Right atrium auricular region (tissue), 2 donors: Measurements from ENCODE around the gene LDAF1. TPM values are rescaled to one million over a fixed set of nuclear protein-coding genes. Genes with fewer than 3 reads are reported as not detected.

Experiments
- DNase-seq: peaks from one replicate; pipeline ENCODE4 v3.0.0-alpha.2; 2019; ENCODE audit warnings: low spot score
- H3K27ac ChIP-seq, 2 donors: fragments of 200-600 bp; sonication (generic); 1 replicate in 1 of 2; 2 replicates in 1 of 2; pipeline ENCODE4 v1.5.1; 2016 to 2019
- H3K27me3 ChIP-seq, 2 donors: fragments of 200-600 bp; sonication (generic); one replicate each; pipeline versions ENCODE4 v1.5.1 to v1.6.0; 2017 to 2019
- H3K36me3 ChIP-seq: fragments of 200-600 bp; sonication (generic); one replicate; pipeline ENCODE4 v1.5.1; 2016
- H3K4me1 ChIP-seq, 2 donors: fragments of 200-600 bp; sonication (generic); one replicate each; pipeline versions ENCODE4 v1.5.1 to v1.6.0; 2017 to 2019
- H3K4me3 ChIP-seq, 2 donors: fragments of 200-600 bp; sonication (generic); 1 replicate in 1 of 2; 2 replicates in 1 of 2; pipeline ENCODE4 v1.5.1; 2017 to 2019; ENCODE audit warnings: mild to moderate bottlenecking in 1 of 2, moderate library complexity in 1 of 2
- H3K9me3 ChIP-seq, 2 donors: fragments of 200-600 bp; sonication (generic); one replicate each; pipeline ENCODE4 v1.5.1; 2019
- total RNA-seq, 2 donors: library from RNA; depleted of rRNA; stranded (reverse); fragments of >200 nt; gene quantifications; one replicate each; pipeline ENCODE4 v1.1.0, GENCODE V29; 2016
- TF ChIP-seq, protein P1 (sequence below), 2 donors: fragments of 200-600 bp; sonication (generic); IDR thresholded peaks; one replicate each; pipeline ENCODE4 v1.5.1; 2019; ENCODE audit warnings: antibody characterized with exemption in 2 of 2

LDAF1 gene
- total RNA-seq, 2 donors from 2014 or later = 81.8 to 110 TPM

GRCh38 chr16:21197621-21198020 is 39.1 kb downstream of the LDAF1 start:
- TF ChIP-seq, protein P1, sequence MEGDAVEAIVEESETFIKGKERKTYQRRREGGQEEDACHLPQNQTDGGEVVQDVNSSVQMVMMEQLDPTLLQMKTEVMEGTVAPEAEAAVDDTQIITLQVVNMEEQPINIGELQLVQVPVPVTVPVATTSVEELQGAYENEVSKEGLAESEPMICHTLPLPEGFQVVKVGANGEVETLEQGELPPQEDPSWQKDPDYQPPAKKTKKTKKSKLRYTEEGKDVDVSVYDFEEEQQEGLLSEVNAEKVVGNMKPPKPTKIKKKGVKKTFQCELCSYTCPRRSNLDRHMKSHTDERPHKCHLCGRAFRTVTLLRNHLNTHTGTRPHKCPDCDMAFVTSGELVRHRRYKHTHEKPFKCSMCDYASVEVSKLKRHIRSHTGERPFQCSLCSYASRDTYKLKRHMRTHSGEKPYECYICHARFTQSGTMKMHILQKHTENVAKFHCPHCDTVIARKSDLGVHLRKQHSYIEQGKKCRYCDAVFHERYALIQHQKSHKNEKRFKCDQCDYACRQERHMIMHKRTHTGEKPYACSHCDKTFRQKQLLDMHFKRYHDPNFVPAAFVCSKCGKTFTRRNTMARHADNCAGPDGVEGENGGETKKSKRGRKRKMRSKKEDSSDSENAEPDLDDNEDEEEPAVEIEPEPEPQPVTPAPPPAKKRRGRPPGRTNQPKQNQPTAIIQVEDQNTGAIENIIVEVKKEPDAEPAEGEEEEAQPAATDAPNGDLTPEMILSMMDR (IDR thresholded peaks at IDR 0.05) = no peak

GRCh38 chr16:21199607-21200218 is 41.2 kb downstream of the LDAF1 start:
- Histone ChIP-seq H3K27me3 (no peaks in the 10 kb centered on the region), H3K27ac (no peak overlapping the region), H3K4me1 (no peaks in the 10 kb centered on the region), H3K4me3 (no peak overlapping the region), H3K36me3 (no peaks in the 10 kb centered on the region), H3K9me3 (no peaks in the 10 kb centered on the region)
- no peak for DNase-seq
- TF ChIP-seq, protein P1 (IDR thresholded peaks at IDR 0.05) = no peak

More at GRCh38 chr16:21197621-21198020, 39.1 kb downstream of the LDAF1 start:
- Histone ChIP-seq H3K27me3 (no peaks in the 10 kb centered on the region), H3K36me3 (no peaks in the 10 kb centered on the region), H3K27ac (no peak overlapping the region), H3K4me3 (no peak overlapping the region), H3K9me3 (no peaks in the 10 kb centered on the region), H3K4me1 (no peaks in the 10 kb centered on the region)
- DNase-seq = no peak

DNA sequence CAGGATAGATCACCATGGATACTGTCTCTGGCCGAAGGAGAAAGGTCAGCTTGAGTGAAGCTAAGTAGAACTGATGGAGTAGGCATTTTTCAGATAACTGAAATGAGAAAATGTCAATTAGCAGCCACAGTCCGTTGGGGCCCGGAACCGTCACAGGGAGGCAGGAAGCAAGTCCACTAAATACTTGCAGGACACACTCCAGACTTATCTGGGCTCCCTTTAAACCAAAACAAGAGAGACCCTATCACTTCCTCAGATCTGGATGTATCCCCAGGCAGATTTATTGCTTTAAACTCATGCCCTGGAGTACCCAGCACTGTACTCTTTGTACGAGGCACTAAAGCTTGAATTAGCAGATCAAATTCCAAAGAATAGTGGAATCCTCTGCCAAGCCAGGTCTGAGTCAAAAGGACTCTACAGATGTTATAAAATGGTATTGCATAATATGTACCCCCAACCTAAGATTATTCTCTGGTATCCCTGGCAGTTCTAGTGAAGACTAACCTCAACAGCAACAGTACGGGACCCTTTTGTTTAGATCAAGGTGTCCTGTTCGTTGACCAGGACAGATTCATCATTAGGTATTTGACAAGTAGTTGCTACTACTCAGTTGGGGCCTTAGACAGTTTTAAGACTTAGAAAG is 44.8 kb downstream of the LDAF1 start:
- TF ChIP-seq, protein P1 (IDR thresholded peaks at IDR 0.05) = no peak
- Histone ChIP-seq H3K36me3 (no peaks in the 10 kb centered on the region), H3K4me1 (no peaks in the 10 kb centered on the region), H3K27ac (no peak overlapping the region), H3K27me3 (no peaks in the 10 kb centered on the region), H3K4me3 (no peak overlapping the region), H3K9me3 (no peaks in the 10 kb centered on the region)
- DNase-seq = no peak

GRCh38 chr16:21205303-21205702 is 46.8 kb downstream of the LDAF1 start:
- Histone ChIP-seq H3K4me1 (no peaks in the 10 kb centered on the region), H3K9me3 (no peaks in the 10 kb centered on the region), H3K4me3 (no peak overlapping the region), H3K36me3 (no peaks in the 10 kb centered on the region), H3K27me3 (no peaks in the 10 kb centered on the region), H3K27ac (no peak overlapping the region)
- TF ChIP-seq, protein P1 (IDR thresholded peaks at IDR 0.05) = no peak
- no peak for DNase-seq

DNA sequence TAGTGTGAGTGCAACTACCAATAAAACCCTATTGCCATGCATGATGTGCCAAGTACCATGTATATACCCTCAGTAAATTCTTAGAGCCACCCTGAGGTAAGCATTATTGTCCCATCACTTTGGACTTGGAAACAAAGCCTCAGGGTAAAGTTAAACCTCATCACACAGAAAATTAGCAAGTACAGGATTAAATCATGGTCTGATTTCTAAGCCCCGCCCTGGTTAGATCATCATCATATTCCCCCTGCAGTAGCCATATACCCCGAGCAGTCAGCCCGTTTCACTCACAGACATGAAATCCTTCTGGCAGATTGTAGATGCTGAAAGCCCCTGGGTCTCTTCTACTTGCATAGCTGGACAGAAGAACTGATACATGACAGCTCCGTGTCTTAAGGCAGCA is 48.1 kb downstream of the LDAF1 start:
- no peak for DNase-seq
- Histone ChIP-seq H3K27me3 (no peaks in the 10 kb centered on the region), H3K36me3 (no peaks in the 10 kb centered on the region), H3K4me1 (no peaks in the 10 kb centered on the region), H3K27ac (no peak overlapping the region), H3K9me3 (no peaks in the 10 kb centered on the region), H3K4me3 (no peak overlapping the region)
- TF ChIP-seq, protein P1 (IDR thresholded peaks at IDR 0.05) = no peak
